Smooth muscle cell (in vitro differentiated cells): ENCODE results near the gene JAKMIP3. TPM values are rescaled to one million over a fixed set of nuclear protein-coding genes. Genes with fewer than 3 reads are reported as not detected.

Experiments used
- DNase-seq: peaks from one replicate; lab custom pipeline; 2025; ENCODE audit not compliant: unreplicated experiment; lab: John Stamatoyannopoulos, UW
- H2AFZ ChIP-seq: fragments of 200-600 bp; sonication (generic); 2 replicates; pipeline ENCODE4 v1.6.0; 2016; ENCODE audit warnings: antibody characterized with exemption, low read depth, mild to moderate bottlenecking
- H3F3A ChIP-seq: fragments of 200-600 bp; sonication (generic); 2 replicates; pipeline ENCODE4 v1.6.0; 2017; ENCODE audit warnings: antibody characterized with exemption, low read depth
- H3K27ac ChIP-seq: fragments of 200-600 bp; sonication (generic); 2 replicates; pipeline ENCODE4 v1.5.1; 2016; ENCODE audit warnings: low read depth, mild to moderate bottlenecking
- H3K27me3 ChIP-seq: fragments of 200-600 bp; sonication (generic); 2 replicates; pipeline ENCODE4 v1.6.1; 2016; ENCODE audit warnings: low read depth, mild to moderate bottlenecking
- H3K36me3 ChIP-seq: fragments of 200-600 bp; sonication (generic); 2 replicates; pipeline ENCODE4 v1.5.1; 2016; ENCODE audit warnings: low read depth
- H3K4me1 ChIP-seq: fragments of 200-600 bp; sonication (generic); 2 replicates; pipeline ENCODE4 v1.5.1; 2016; ENCODE audit warnings: low read depth
- H3K4me2 ChIP-seq: fragments of 200-600 bp; sonication (generic); 2 replicates; pipeline ENCODE4 v1.6.0; 2016; ENCODE audit warnings: mild to moderate bottlenecking
- H3K4me3 ChIP-seq: fragments of 200-600 bp; sonication (generic); 2 replicates; pipeline ENCODE4 v1.5.1; 2016; ENCODE audit warnings: mild to moderate bottlenecking
- H3K79me2 ChIP-seq: fragments of 200-600 bp; sonication (generic); 2 replicates; pipeline ENCODE4 v1.6.0; 2016; ENCODE audit warnings: low read depth, mild to moderate bottlenecking
- H3K9ac ChIP-seq: fragments of 200-600 bp; sonication (generic); 2 replicates; pipeline ENCODE4 v1.6.0; 2016; ENCODE audit warnings: low read depth
- H3K9me3 ChIP-seq: fragments of 200-600 bp; sonication (generic); replicated peaks from 2 replicates; pipeline ENCODE4 v1.5.1; 2016; ENCODE audit warnings: low read depth
- H4K20me1 ChIP-seq: fragments of 200-600 bp; sonication (generic); 2 replicates; pipeline ENCODE4 v1.6.0; 2016; ENCODE audit warnings: low read depth
- CTCF ChIP-seq: fragments of 200-600 bp; sonication (generic); IDR thresholded peaks from 2 replicates; pipeline ENCODE4 v1.5.1; 2017; ENCODE audit warnings: borderline replicate concordance, mild to moderate bottlenecking, antibody characterized with exemption; ENCODE audit not compliant: insufficient read depth, poor library complexity, severe bottlenecking
- WGBS: methylation state at CpG from one replicate; pipeline ENCODE4 v1.1.7; 2016; ENCODE audit warnings: low lambda C conversion rate; 5-methylcytosine and 5-hydroxymethylcytosine counted together
- polyA plus RNA-seq: library from polyadenylated mRNA; unstranded; fragments of >200 nt; fragmentation: Nextera tagmentation; extraction: Ambion mirVana; gene quantifications from 2 replicates; pipeline ENCODE4 v1.2.1, GENCODE V29; 2016
- total RNA-seq: library from RNA; depleted of rRNA; stranded (reverse); fragments of >200 nt; gene quantifications from 2 replicates; pipeline ENCODE4 v1.2.3, GENCODE V29; 2014

Gene JAKMIP3
- total and polyA plus RNA-seq, 2 experiments from 2014 or later: 0.09 TPM; not detected in 1

GRCh38 chr10:132103116-132103910, 37.6 kb downstream of the JAKMIP3 start:
- DNase-seq: no peak
- no peaks in the 10 kb centered on the region for H3K4me1 ChIP-seq
- no peak overlapping the region for H3K9ac ChIP-seq
- H3F3A ChIP-seq: no peaks in the 10 kb centered on the region
- no peaks in the 10 kb centered on the region for H4K20me1 ChIP-seq
- H3K27me3 ChIP-seq: peaks cover 3% of the 10 kb centered on the region
- H3K27ac ChIP-seq: no peak overlapping the region
- H3K36me3 ChIP-seq: no peaks in the 10 kb centered on the region
- H3K79me2 ChIP-seq: no peaks in the 10 kb centered on the region
- H2AFZ ChIP-seq: no peak overlapping the region
- no peak overlapping the region for H3K4me2 ChIP-seq
- 93% methylated on average over 6 of the region's 7 CpGs for WGBS
- no peak overlapping the region for H3K4me3 ChIP-seq
- no peaks in the 10 kb centered on the region for H3K9me3 ChIP-seq
- no peak for TF ChIP-seq CTCF

- DNase-seq: no peak
- Histone ChIP-seq H3K4me3 (no peak overlapping the region), H3K27ac (no peak overlapping the region), H3K9me3 (no peaks in the 10 kb centered on the region), H3K4me1 (no peaks in the 10 kb centered on the region), H3K79me2 (no peaks in the 10 kb centered on the region), H3F3A (no peaks in the 10 kb centered on the region), H3K9ac (no peak overlapping the region), H4K20me1 (no peaks in the 10 kb centered on the region), H3K27me3 (peaks cover 3% of the 10 kb centered on the region), H3K36me3 (no peaks in the 10 kb centered on the region), H2AFZ (no peak overlapping the region), H3K4me2 (no peak overlapping the region)
- 92% methylated on average over 13 of the region's 13 CpGs for WGBS
- no peak for TF ChIP-seq CTCF
Measured at GRCh38 chr10:132104062-132104461, 38.3 kb downstream of the JAKMIP3 start.

GRCh38 chr10:132104471-132105301, 38.9 kb downstream of the JAKMIP3 start:
- Histone ChIP-seq H3F3A (no peaks in the 10 kb centered on the region), H3K27me3 (peaks cover 3% of the 10 kb centered on the region), H3K4me2 (no peak overlapping the region), H3K9ac (no peak overlapping the region), H2AFZ (no peak overlapping the region), H3K79me2 (no peaks in the 10 kb centered on the region), H3K27ac (no peak overlapping the region), H3K9me3 (no peaks in the 10 kb centered on the region), H3K4me1 (no peaks in the 10 kb centered on the region), H3K4me3 (no peak overlapping the region), H4K20me1 (no peaks in the 10 kb centered on the region), H3K36me3 (no peaks in the 10 kb centered on the region)
- no peak for DNase-seq
- 89% methylated on average over 25 of the region's 27 CpGs for WGBS
- TF ChIP-seq CTCF: no peak
